GM12873 (cell line): Measurements from ENCODE around the gene TRIM7.

Source experiments
- CTCF ChIP-seq: IDR thresholded peaks from 2 replicates; pipeline ENCODE4 v1.5.1; 2012; ENCODE audit warnings: low read depth, mild to moderate bottlenecking, moderate library complexity, low read length, control low read depth; ENCODE audit not compliant: insufficient read depth; ENCODE audit errors: missing control alignments

TRIM7 gene

GRCh38 chr5:181158869-181159268 lies 46.1 kb downstream of the TRIM7 start:
- TF ChIP-seq CTCF = no peak

- TF ChIP-seq CTCF = no peak
These were observed 48.2 kb downstream of the TRIM7 start for GRCh38 chr5:181156758-181157157.

DNA sequence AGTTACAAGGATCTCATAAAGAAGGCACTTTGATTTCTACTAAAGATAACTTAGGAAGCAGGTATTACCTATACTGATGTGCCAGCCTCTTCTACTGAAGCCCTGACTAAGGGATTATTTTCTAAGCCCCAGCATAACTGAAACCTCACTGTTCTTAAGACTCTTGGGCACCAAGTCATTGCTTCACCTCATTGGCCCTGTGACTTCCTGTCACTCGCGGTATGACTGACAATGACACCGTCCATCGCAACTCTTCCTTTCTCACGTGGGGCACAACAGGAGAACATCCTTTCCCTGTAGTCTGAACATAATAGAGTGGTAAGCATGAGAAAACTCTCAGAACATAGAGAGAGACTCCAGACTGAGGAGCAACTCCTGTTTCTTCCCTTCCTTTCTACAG lies 51.2 kb downstream of the TRIM7 start:
- TF ChIP-seq CTCF = no peak

DNA sequence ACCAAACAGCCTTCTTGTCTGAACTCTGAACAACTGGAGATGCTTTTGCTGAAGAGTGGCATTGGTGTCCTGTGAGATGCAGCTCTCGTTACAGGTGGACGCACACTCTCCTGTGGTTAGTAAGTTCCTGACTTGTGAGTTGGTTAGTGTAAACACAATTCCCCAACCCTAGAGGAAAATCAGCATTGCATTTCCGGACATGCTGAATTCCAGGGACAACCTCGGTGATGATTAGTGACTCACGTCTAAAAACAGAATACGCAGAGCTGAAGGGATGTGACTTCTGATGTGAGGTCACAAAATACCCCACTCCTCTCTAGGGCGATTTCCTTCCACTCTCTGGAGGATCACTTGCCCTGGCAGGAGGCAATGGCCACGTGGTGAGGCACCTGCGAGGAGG lies 52.6 kb downstream of the TRIM7 start:
- no peak for TF ChIP-seq CTCF

DNA sequence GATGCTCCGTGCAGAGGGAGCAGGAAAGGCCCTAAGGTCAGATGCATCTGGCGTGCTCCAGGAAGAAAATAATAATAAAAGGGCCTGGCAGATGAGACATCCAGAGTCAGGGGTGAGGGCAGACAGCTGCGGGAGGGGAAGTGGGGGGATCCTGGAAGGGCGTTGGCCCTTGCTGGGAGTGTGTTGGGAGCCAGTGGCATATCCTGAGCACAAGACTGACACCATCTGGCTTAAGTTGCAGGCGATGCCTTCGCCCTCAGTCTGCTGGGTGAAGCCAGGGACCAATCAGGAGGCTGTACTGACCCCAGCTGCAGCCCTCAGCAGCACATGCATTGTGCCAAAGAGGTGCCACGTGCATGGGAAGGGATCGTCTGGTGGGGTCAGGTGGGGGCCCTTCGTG lies 53.9 kb downstream of the TRIM7 start:
- no peak for TF ChIP-seq CTCF

- no peak for TF ChIP-seq CTCF
These were observed 54.9 kb downstream of the TRIM7 start for GRCh38 chr5:181149806-181150733.

DNA sequence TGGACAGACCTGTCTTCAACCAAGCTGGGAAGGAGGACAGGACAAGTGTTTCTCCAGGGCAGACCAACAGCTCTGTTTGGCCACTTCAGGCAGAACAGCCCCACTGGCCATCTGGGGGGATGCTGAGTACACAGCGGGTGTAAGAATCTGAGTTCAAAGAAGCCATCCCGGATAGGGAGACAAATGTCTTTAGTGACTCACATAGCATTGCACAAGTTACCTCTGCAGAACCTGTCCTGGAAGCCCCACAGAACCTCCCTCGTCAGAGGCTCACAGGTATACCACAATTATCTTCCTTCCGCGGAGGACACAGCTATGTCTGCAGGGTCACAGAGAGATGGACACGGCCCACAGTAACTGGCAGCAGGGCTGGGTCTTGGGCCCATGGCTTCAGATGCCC lies 55.6 kb downstream of the TRIM7 start:
- TF ChIP-seq CTCF = no peak
